Measurements from ENCODE around the gene CRADD.
"Not testable (repeated sequence)": the region's sequence is repeated elsewhere in the genome, so short reads cannot be mapped to it uniquely, and the experiment has no call there.

The CRADD gene

GRCh38 chr12:93677195-93678064 is at the start of gene CRADD:
Gene CRADD (plus strand): TSS chr12:93677375.
- peak; percentile 58 to 80 for DNase-seq (ENCODE audit: extremely low read depth in 1 of 2, low read depth in 1 of 2)

- no peak for DNase-seq (ENCODE audit: extremely low read depth in 1 of 2, low read depth in 1 of 2)
Measured at GRCh38 chr12:93632383-93632782, 44.8 kb upstream of the CRADD start.

- no peak for DNase-seq (ENCODE audit: extremely low read depth in 1 of 2, low read depth in 1 of 2)
Measured at GRCh38 chr12:93634416-93634815, 42.8 kb upstream of the CRADD start.

- DNase-seq (ENCODE audit: extremely low read depth in 1 of 2, low read depth in 1 of 2), result no peak
Measured at GRCh38 chr12:93636708-93637107, 40.5 kb upstream of the CRADD start.

GRCh38 chr12:93638095-93638494 is 39.1 kb upstream of the CRADD start:
- DNase-seq (ENCODE audit: extremely low read depth in 1 of 2, low read depth in 1 of 2), result no peak

- DNase-seq (ENCODE audit: extremely low read depth in 1 of 2, low read depth in 1 of 2), result no peak
Measured at GRCh38 chr12:93638954-93639353, 38.2 kb upstream of the CRADD start.

GRCh38 chr12:93639406-93639805 is 37.8 kb upstream of the CRADD start:
- no peak for DNase-seq (ENCODE audit: extremely low read depth in 1 of 2, low read depth in 1 of 2)

- not testable (repeated sequence) for DNase-seq (ENCODE audit: extremely low read depth in 1 of 2, low read depth in 1 of 2)
Measured at GRCh38 chr12:93641380-93641779, 35.8 kb upstream of the CRADD start.

- no peak for DNase-seq (ENCODE audit: extremely low read depth in 1 of 2, low read depth in 1 of 2)
Measured at GRCh38 chr12:93642751-93643150, 34.4 kb upstream of the CRADD start.

- no peak for DNase-seq (ENCODE audit: extremely low read depth in 1 of 2, low read depth in 1 of 2)
Measured at GRCh38 chr12:93645702-93646101, 31.5 kb upstream of the CRADD start.

GRCh38 chr12:93650626-93651025 is 26.5 kb upstream of the CRADD start:
- DNase-seq (ENCODE audit: extremely low read depth in 1 of 2, low read depth in 1 of 2), result no peak

- no peak for DNase-seq (ENCODE audit: extremely low read depth in 1 of 2, low read depth in 1 of 2)
Measured at GRCh38 chr12:93653079-93653478, 24.1 kb upstream of the CRADD start.

- no peak for DNase-seq (ENCODE audit: extremely low read depth in 1 of 2, low read depth in 1 of 2)
Measured at GRCh38 chr12:93653712-93654111, 23.5 kb upstream of the CRADD start.

- DNase-seq (ENCODE audit: extremely low read depth in 1 of 2, low read depth in 1 of 2), result no peak
Measured at GRCh38 chr12:93654421-93654820, 22.8 kb upstream of the CRADD start.

GRCh38 chr12:93657071-93657470 is 20.1 kb upstream of the CRADD start:
- no peak for DNase-seq (ENCODE audit: extremely low read depth in 1 of 2, low read depth in 1 of 2)

- DNase-seq (ENCODE audit: extremely low read depth in 1 of 2, low read depth in 1 of 2), result no peak
Measured at GRCh38 chr12:93661021-93661420, 16.2 kb upstream of the CRADD start.

- no peak for DNase-seq (ENCODE audit: extremely low read depth in 1 of 2, low read depth in 1 of 2)
Measured at GRCh38 chr12:93663006-93663728, 14.0 kb upstream of the CRADD start.

- DNase-seq (ENCODE audit: extremely low read depth in 1 of 2, low read depth in 1 of 2), result no peak
Measured at GRCh38 chr12:93663729-93664084, 13.5 kb upstream of the CRADD start.

GRCh38 chr12:93664573-93665138 is 12.5 kb upstream of the CRADD start:
- no peak for DNase-seq (ENCODE audit: extremely low read depth in 1 of 2, low read depth in 1 of 2)

- no peak for DNase-seq (ENCODE audit: extremely low read depth in 1 of 2, low read depth in 1 of 2)
Measured at GRCh38 chr12:93667672-93668071, 9.5 kb upstream of the CRADD start.

GRCh38 chr12:93668919-93669418 is 8.2 kb upstream of the CRADD start:
- no peak for DNase-seq (ENCODE audit: extremely low read depth in 1 of 2, low read depth in 1 of 2)

GRCh38 chr12:93669452-93669851 is 7.7 kb upstream of the CRADD start:
- no peak for DNase-seq (ENCODE audit: extremely low read depth in 1 of 2, low read depth in 1 of 2)

All from stimulated activated CD8-positive, alpha-beta memory T cell treated with anti-CD3 and anti-CD28 coated beads, Interleukin-7, amount 100 ng/mL, for 48 hours (primary cell).